GM13977 (cell line): ENCODE data around the gene MANF.

Source experiments
- DNase-seq: peaks from one replicate; pipeline ENCODE4 v3.0.0; 2012; ENCODE audit warnings: low spot score
- in situ Hi-C: fragments of 300-500 bp; cut with MboI; formaldehyde crosslinking; loops from one replicate; pipeline ENCODE4 v1.12.0; 2022; ENCODE audit warnings: low sequenced_read_pairs, low pct_unique_long_range_greater_than_20kb, mixed read lengths, inconsistent platforms; ENCODE audit not compliant: unreplicated experiment
- TF ChIP-seq, protein P1 (sequence below): IDR thresholded peaks from 2 replicates; pipeline ENCODE4 v1.5.1; 2012; ENCODE audit warnings: mild to moderate bottlenecking, control low read depth; ENCODE audit not compliant: insufficient read depth; ENCODE audit errors: extremely low read depth, missing control alignments

Gene MANF

DNA sequence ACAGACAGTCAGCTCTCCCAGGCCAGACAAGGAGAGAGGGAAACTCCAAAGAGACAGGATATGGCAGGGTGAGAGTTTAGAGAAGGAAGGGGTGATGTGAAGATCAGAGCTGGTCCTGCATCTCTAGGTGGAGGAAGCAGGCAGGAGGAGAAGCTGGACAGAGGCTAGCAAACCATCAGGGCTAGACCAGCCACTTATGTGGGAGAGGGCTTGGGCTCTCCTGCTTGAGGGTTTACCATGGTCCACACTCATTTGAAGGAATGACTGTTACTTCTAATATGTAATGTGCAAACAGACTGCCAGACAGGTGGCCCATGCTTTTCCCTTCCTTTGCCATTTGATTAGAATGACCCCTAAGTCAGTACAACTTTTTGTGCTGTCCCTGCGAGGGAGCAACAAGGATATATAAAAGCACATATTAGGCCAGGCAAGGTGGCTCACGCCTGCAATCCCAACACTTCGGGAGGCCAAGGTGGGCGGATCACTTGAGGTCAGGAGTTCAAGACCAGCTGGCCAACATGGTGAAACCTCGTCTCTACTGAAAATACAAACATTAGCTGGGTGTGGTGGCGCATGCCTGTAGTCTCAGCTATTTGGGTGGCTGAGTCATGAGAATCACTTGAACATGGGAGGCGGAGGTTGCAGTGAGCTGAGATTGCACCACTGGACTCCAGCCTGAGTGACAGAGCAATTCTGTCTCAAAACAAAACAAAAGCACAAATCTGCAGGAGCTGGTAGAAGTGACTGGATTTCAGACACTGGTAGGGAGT is 41.0 kb upstream of the MANF start:
- no peak for DNase-seq
- in situ Hi-C loops = no loop called here
- TF ChIP-seq, protein P1, sequence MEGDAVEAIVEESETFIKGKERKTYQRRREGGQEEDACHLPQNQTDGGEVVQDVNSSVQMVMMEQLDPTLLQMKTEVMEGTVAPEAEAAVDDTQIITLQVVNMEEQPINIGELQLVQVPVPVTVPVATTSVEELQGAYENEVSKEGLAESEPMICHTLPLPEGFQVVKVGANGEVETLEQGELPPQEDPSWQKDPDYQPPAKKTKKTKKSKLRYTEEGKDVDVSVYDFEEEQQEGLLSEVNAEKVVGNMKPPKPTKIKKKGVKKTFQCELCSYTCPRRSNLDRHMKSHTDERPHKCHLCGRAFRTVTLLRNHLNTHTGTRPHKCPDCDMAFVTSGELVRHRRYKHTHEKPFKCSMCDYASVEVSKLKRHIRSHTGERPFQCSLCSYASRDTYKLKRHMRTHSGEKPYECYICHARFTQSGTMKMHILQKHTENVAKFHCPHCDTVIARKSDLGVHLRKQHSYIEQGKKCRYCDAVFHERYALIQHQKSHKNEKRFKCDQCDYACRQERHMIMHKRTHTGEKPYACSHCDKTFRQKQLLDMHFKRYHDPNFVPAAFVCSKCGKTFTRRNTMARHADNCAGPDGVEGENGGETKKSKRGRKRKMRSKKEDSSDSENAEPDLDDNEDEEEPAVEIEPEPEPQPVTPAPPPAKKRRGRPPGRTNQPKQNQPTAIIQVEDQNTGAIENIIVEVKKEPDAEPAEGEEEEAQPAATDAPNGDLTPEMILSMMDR = no peak

DNA sequence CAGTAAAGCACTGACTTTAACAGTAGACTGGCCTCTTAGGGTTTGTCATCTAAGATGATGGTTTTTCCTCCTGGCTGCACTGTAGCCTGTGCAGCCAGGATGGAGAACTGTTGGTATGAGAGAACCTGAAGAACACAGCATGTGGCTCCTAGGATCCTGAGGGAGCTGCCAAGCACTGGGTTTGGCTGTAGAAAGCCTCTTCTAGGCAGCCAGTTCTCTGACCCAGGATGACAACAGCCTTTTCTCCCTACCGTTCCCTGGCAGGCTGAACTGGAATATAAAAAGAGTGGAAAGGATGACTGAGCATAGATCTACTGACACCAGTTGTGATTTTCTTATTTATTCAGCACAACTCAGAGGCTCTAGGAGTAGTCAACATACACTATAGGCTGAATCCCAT is 34.3 kb upstream of the MANF start:
- TF ChIP-seq, protein P1 = no peak
- in situ Hi-C loops = no loop called here
- DNase-seq = no peak

DNA sequence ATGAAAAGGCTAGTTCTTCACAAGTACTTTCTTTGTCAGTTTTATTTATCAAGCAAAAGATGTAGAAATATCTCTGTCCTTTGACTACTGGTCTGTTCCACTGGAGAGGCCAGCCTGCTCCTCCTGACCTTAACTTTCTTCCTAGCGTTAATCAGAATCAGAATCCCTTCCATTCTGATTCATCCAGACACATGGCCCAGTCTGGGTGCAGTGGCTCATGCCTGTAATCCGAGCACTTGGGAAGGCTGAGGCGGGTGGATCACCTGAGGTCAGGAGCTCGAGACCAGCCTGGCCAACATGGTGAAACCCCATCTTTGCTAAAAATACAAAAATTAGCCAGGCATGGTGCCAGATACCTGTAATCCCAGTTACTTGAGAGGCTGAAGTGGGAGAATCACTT is 32.0 kb upstream of the MANF start:
- no peak for DNase-seq
- in situ Hi-C loops = no loop called here
- TF ChIP-seq, protein P1 = no peak

DNA sequence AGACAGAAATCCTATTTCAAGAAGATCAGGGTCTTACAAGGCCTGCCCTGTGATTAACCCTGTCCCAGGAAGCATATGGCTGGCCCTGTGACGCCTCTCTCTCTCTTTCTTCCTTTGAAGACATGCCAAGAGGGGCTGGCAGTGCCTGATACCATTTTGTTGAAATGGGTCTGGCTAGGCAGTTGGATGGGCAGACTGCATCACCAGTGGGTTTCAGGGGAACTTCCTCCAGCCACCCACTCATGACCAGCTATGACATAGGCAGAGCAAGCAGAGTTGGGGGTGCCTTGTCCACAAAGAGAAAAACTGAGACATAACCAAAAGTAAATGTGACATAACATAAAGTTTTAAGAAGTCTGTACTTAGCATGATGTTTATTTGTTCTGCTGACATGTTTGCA is 31.4 kb upstream of the MANF start:
- no peak for DNase-seq
- TF ChIP-seq, protein P1 = no peak
- in situ Hi-C loops = no loop called here

DNA sequence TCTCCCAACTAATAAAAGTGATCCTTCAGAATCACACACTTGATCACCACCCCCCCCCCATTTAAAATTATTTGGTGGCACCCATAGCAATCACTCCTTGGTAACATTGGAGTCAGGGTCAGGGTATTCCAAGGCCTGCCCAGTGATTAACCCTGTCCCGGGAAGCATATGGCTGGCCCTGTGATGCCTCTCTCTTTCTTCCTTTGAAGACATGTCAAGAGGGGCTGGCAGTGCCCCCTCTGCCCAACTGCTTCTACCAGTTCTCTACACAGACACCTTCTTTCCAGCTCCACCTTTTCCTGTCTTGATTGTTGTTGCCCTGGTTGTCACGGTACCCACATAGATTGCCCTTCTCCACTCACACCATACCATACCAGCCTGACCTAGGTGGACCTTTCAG is 30.9 kb upstream of the MANF start:
- TF ChIP-seq, protein P1 = no peak
- no peak for DNase-seq
- in situ Hi-C loops = no loop called here

DNA sequence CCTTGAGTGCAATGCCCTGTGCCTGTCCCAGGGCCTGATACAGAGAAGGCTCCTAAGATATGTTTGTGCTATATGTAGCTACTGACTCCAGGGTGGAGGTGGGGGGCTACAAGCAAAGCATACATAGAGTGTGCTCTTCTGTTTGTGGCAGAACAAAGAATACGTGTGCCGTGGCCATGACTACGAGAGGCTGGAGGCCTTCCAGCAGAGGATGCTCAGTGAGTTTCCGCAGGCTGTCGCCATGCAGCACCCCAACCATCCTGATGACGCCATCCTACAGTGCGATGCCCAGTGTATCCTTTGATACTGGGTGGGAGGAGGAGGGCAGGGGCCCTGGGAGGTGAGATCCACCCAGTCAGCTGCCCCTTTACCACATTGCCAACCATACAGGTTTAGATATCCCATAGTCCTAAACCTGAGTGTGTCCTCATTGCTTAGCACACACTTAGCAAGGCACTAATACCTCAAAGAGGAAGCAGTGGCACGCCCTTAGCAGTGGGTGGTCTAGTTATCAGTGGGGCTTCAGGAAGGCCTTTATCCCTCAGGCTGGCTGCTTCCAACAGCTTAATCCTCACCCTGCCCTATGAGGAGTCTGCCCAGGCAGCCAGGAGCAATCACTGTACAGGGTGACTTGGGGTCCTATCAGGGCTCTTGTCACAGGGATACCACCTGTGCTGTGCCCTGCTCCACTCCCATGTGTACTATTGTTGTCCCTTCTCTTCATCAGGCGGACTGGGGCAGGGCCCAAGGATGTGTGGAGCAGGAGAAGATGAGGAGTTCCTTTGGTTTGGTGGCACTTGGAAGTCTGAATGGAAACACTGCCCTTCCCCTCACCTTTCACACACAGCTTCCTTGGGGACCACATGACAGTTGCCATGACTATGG is 30.1 kb upstream of the MANF start:
- TF ChIP-seq, protein P1 = no peak
- in situ Hi-C loops = no loop called here
- DNase-seq = no peak
